ENCODE data around the gene APPBP2. TPM values are rescaled to one million over a fixed set of nuclear protein-coding genes. Genes with fewer than 3 reads are reported as not detected.

The APPBP2 gene
- polyA plus RNA-seq, 1 of the 3 experiments (the other 2 are of a cell fraction) = 7.6 TPM

GRCh38 chr17:60526726-60527125 is 684 bp upstream of the APPBP2 start (continued):
- no peak for TF ChIP-seq FOSL2 (IDR thresholded peaks at IDR 0.05; ENCODE audit: borderline replicate concordance, low read depth)
- no peak for TF ChIP-seq RFX5 (IDR thresholded peaks at IDR 0.05; ENCODE audit: low read length)

DNA sequence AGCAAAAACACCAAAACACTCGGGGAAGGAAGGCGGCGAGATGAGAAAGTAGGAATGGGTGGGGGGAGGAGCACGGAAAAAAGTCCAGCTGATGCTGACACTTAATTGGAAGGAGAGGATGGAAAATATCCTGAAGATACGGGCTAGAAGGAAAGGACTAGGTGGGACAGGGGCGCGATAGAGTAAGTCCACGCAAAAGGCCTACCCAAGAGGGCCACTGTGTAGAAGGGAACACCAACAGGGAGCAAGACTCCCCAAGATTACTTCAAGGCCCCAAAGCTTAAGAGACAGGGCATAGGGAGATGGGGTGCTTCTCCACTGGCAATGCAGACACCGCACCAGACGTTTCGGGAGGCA is 736 bp downstream of the APPBP2 start:
- peak overlapping the region; percentile 90 to 93 for H3K4me3 ChIP-seq (ENCODE audit: low read depth in 2 of 2, low read length in 1 of 2)
- peaks cover 0 to under 1% of the 10 kb centered on the region in 2 experiments for H3K36me3 ChIP-seq (replicated peaks in 1 of 2; ENCODE audit: control insufficient read depth in 1 of 2, insufficient read depth in 2 of 2, low read length in 1 of 2)
- POLR2A ChIA-PET = no interaction called here
- H3K27me3 ChIP-seq (ENCODE audit: insufficient read depth) = no peaks in the 10 kb centered on the region
- TF ChIP-seq MXI1 (IDR thresholded peaks at IDR 0.05; ENCODE audit: low read depth, low read length) (peak; percentile 7; the same call in 1 of the 2 replicates), ZBTB33 (IDR thresholded peaks at IDR 0.05; ENCODE audit: borderline replicate concordance, low read depth) (no peak)
- no peaks in the 10 kb centered on the region for H3K9me3 ChIP-seq
- WGBS (ENCODE audit: low lambda C conversion rate) = 1% methylated on average over 11 of the region's 11 CpGs
- peak overlapping the region; percentile 97 to 99 for H3K27ac ChIP-seq (ENCODE audit: low read depth in 2 of 2, low read length in 1 of 2)
- CTCF ChIA-PET = interaction anchor here (0.7 to 3.3 kb wide), 6 partner anchors 9 to 116 kb away, joined by 3 to 18 read pairs (median 3); no protein-coding TSS in a partner anchor
- peaks cover 3% of the 10 kb centered on the region for H3F3A ChIP-seq (replicated peaks; ENCODE audit: insufficient read depth)
- no peak for DNase-seq
- H3K4me2 ChIP-seq = peak overlapping the region; percentile 78
- peaks cover 46% of the 10 kb centered on the region for H4K20me1 ChIP-seq (ENCODE audit: insufficient read depth)
- H3K4me1 ChIP-seq (ENCODE audit: control insufficient read depth in 1 of 2, insufficient read depth in 2 of 2, low read depth in 1 of 2, low read length in 1 of 2) = peaks cover 0 to 14% of the 10 kb centered on the region in 2 experiments; a peak in 2 of 4 replicates
- peak overlapping the region; percentile 98 for H3K9ac ChIP-seq
- no peaks in the 10 kb centered on the region for H3K9me2 ChIP-seq
- peaks cover 76% of the 10 kb centered on the region for H3K79me2 ChIP-seq (ENCODE audit: insufficient read depth)
- H2AFZ ChIP-seq (ENCODE audit: low read depth) = peak overlapping the region; percentile 81; the same call in 1 of the 2 replicates

DNA sequence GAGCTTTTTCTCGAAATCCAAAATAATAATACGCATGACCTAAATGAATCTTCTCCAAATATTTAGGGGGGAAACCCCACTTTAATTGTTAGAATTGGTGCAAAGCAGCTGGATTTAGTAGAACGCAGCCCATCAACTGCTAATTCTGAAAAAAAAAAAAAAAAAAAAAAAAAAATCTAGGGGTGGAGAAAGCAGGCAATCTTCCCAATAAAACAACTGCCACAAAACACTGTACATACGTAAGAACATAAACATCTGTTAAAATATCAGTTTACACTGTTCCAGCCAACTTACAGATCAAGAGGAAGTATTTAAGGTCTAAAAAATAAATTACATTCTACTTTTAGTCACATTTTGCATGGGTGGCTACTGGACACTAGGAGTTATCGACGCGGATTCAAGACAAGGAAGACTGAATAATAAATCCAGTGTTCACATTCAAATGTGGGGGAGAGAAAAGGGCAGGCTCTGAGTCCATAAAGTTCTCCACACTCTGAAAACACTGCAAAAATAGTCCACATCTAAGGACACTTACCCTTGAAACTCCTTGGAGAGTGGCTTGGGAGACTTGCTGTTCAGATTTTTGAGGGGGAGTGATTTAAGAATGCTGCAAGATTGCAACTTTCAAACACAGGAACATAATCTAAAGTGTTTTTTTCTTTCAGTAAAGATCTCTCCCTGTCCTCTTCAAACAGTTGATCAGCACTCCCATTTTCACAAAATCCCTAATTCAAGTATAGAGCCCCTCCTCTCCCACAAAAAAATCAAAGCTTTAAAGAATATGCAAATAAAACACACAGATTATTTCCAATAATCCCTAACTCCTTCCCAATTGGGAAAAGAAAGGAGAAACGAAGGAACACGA is 1.3 kb downstream of the APPBP2 start:
- ChIA-PET POLR2A (no interaction called here), CTCF (interaction anchor here (0.7 to 3.3 kb wide), 8 partner anchors 10 to 116 kb away, joined by 3 to 18 read pairs (median 4); no protein-coding TSS in a partner anchor)
- 17% methylated on average over 9 of the region's 9 CpGs for WGBS (ENCODE audit: low lambda C conversion rate)
- no peak for TF ChIP-seq EP300 (IDR thresholded peaks at IDR 0.05; ENCODE audit: borderline replicate concordance in 1 of 2, low read depth in 1 of 2, low read length in 1 of 2)
- no peak for TF ChIP-seq EZH2phosphoT487 (IDR thresholded peaks at IDR 0.05; ENCODE audit: borderline replicate concordance, low read depth)
- TF ChIP-seq, protein P1, sequence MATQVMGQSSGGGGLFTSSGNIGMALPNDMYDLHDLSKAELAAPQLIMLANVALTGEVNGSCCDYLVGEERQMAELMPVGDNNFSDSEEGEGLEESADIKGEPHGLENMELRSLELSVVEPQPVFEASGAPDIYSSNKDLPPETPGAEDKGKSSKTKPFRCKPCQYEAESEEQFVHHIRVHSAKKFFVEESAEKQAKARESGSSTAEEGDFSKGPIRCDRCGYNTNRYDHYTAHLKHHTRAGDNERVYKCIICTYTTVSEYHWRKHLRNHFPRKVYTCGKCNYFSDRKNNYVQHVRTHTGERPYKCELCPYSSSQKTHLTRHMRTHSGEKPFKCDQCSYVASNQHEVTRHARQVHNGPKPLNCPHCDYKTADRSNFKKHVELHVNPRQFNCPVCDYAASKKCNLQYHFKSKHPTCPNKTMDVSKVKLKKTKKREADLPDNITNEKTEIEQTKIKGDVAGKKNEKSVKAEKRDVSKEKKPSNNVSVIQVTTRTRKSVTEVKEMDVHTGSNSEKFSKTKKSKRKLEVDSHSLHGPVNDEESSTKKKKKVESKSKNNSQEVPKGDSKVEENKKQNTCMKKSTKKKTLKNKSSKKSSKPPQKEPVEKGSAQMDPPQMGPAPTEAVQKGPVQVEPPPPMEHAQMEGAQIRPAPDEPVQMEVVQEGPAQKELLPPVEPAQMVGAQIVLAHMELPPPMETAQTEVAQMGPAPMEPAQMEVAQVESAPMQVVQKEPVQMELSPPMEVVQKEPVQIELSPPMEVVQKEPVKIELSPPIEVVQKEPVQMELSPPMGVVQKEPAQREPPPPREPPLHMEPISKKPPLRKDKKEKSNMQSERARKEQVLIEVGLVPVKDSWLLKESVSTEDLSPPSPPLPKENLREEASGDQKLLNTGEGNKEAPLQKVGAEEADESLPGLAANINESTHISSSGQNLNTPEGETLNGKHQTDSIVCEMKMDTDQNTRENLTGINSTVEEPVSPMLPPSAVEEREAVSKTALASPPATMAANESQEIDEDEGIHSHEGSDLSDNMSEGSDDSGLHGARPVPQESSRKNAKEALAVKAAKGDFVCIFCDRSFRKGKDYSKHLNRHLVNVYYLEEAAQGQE (IDR thresholded peaks at IDR 0.05; ENCODE audit: low read depth, low read length) = no peak
- TF ChIP-seq FOXJ3 (CRISPR knock-in tag; IDR thresholded peaks at IDR 0.05) = no peak
- TF ChIP-seq ELF1 (IDR thresholded peaks at IDR 0.05) = no peak
- no peak for TF ChIP-seq YY1 (IDR thresholded peaks at IDR 0.05; ENCODE audit: low read depth)
- 0 out of 2 replicates have a peak, but pooled peaks have one; percentile 2 for TF ChIP-seq GATA2 (CRISPR knock-in tag; IDR thresholded peaks at IDR 0.05)
- TF ChIP-seq ZBTB33 (IDR thresholded peaks at IDR 0.05; ENCODE audit: borderline replicate concordance, low read depth) = no peak
- TF ChIP-seq CTCF (IDR thresholded peaks at IDR 0.05) = peak; percentile 12; the same call in 1 of the 2 replicates
- Histone ChIP-seq H3F3A (replicated peaks; ENCODE audit: insufficient read depth) (peaks cover 3% of the 10 kb centered on the region), H3K9me3 (no peaks in the 10 kb centered on the region), H3K4me3 (ENCODE audit: low read depth in 2 of 2, low read length in 1 of 2) (peak overlapping the region; percentile 90 to 93), H3K79me2 (ENCODE audit: insufficient read depth) (peaks cover 82% of the 10 kb centered on the region), H3K4me2 (peak overlapping the region; percentile 78), H3K4me1 (ENCODE audit: control insufficient read depth in 1 of 2, insufficient read depth in 2 of 2, low read depth in 1 of 2, low read length in 1 of 2) (peaks cover 0 to 14% of the 10 kb centered on the region in 2 experiments; a peak in 2 of 4 replicates), H4K20me1 (ENCODE audit: insufficient read depth) (peaks cover 52% of the 10 kb centered on the region), H3K27ac (ENCODE audit: low read depth in 2 of 2, low read length in 1 of 2) (peak overlapping the region; percentile 97 to 99), H3K9me2 (no peaks in the 10 kb centered on the region), H3K27me3 (ENCODE audit: insufficient read depth) (no peaks in the 10 kb centered on the region), H3K9ac (peak overlapping the region; percentile 98), H2AFZ (ENCODE audit: low read depth) (no peak overlapping the region), H3K36me3 (replicated peaks in 1 of 2; ENCODE audit: control insufficient read depth in 1 of 2, insufficient read depth in 2 of 2, low read length in 1 of 2) (peaks cover 0 to 7% of the 10 kb centered on the region in 2 experiments)
- DNase-seq = peak; percentile 25
